ENCODE measurements around the gene TPPP2. TPM values are rescaled to one million over a fixed set of nuclear protein-coding genes. Genes with fewer than 3 reads are reported as not detected.
A peak's percentile ranks its signal among the peaks of the same experiment; 100 is the strongest.
"Not testable (repeated sequence)": the region's sequence is repeated elsewhere in the genome, so short reads cannot be mapped to it uniquely, and the experiment has no call there.

The TPPP2 gene
- not detected for total RNA-seq

DNA sequence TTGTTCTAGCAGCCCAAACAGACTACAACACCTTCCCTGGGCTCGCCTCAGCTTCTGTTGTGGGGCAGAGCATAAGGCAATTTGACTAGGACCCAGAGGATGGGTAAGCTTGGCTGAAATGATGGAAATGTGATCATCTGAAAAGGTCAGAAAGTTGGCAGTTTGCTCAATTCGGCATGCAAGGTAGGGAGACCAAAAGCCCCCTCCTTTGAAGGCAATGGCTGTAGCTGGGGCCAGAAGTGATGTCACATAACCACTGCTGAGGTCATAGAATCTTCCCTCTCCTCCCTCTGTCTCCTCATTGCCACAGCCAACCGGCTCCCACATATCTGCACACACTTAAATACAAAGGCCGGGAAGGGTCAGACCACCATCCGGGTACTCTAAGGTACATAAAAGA lies at the start of gene TPPP2:
TPPP2 (plus strand) TSS at position 301 of the 400 bp plus-strand sequence. CDS start 365 bp downstream, outside the sequence.
- DNase-seq (ENCODE audit: low read depth in 2 of 3, low spot score in 2 of 3), result no peak

DNA sequence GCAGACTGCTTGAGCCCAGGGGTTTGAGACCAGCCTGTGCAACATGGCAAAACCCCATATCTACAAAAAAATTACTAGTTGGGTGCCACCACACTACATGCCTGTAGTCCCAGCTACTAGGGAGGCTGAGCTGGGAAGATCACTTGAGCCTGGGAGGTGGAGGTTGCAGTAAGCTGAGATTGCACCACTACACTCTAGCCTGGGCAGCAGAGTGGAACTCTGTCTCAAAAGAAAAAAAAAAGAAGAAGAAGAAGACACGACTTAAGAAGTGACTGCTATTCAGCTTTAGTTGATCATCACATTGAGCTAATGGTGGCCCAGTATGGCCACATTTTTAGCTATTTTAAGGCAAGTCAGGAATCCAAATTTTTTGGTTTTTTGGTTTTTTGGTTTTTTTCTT lies 49.1 kb upstream of the TPPP2 start:
- no peak for DNase-seq (ENCODE audit: low read depth in 2 of 3, low spot score in 2 of 3)

GRCh38 chr14:20982646-20983369 lies 47.2 kb upstream of the TPPP2 start:
- DNase-seq (ENCODE audit: low read depth in 2 of 3, low spot score in 2 of 3), result no peak

- not testable (repeated sequence) for DNase-seq (ENCODE audit: low read depth in 2 of 3, low spot score in 2 of 3)
These were observed 44.4 kb upstream of the TPPP2 start for GRCh38 chr14:20985650-20986049.

GRCh38 chr14:20986811-20987210 lies 43.2 kb upstream of the TPPP2 start:
- no peak for DNase-seq (ENCODE audit: low read depth in 2 of 3, low spot score in 2 of 3)

DNA sequence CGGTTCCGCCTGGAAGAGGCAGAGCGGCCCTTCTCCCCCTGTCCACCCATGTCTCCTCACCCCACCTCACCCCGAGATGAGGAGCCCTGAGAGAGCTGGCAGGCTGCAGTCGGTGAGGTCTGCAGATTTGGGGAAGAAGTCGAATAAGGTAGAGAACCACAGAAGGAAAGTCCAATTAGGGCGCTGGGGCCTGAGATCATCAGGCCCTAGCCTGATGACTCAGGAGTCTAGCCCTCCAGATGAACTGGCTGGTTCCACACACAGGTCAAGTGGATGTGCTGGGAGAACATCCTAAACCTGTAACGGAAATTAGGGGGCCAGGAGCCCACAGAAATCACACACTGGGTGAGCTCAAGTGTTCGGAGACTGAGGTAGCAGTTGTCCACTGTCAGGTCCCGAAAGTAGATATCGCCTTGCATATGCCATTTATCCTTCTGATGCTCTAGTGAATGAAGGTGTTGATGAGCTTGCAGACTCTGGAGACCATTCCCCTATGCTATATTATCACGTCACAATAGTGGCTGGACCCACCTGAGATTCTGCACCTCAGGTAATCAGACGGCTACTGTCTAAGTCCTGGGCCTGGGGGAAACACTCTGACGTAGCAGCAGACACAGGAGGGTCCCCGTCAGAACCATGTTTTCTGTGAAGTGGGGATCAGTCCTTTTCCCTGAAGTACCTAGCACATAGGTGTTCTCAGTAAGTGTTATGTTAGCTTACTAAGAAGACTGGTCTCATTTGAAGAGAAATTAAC lies 41.1 kb upstream of the TPPP2 start:
- peak in 1 of 3 donors; percentile 21 for DNase-seq (ENCODE audit: low read depth in 2 of 3, low spot score in 2 of 3)

GRCh38 chr14:20989471-20989786 lies 40.6 kb upstream of the TPPP2 start:
- no peak for DNase-seq (ENCODE audit: low read depth in 2 of 3, low spot score in 2 of 3)

- DNase-seq (ENCODE audit: low read depth in 2 of 3, low spot score in 2 of 3), result peak; percentile 62 to 95 (median 92)
These were observed 40.0 kb upstream of the TPPP2 start, which contains the start of gene METTL17 for GRCh38 chr14:20989787-20990600. Gene METTL17, plus strand, starts transcription at chr14:20989980. Its CDS starts 23 bp downstream, at chr14:20990003.

- DNase-seq (ENCODE audit: low read depth in 2 of 3, low spot score in 2 of 3), result no peak
These were observed 33.5 kb upstream of the TPPP2 start for GRCh38 chr14:20996521-20996920.

- DNase-seq (ENCODE audit: low read depth in 2 of 3, low spot score in 2 of 3), result no peak
These were observed 32.9 kb upstream of the TPPP2 start for GRCh38 chr14:20997115-20997514.

- no peak for DNase-seq (ENCODE audit: low read depth in 2 of 3, low spot score in 2 of 3)
These were observed 32.5 kb upstream of the TPPP2 start for GRCh38 chr14:20997564-20997963.

DNA sequence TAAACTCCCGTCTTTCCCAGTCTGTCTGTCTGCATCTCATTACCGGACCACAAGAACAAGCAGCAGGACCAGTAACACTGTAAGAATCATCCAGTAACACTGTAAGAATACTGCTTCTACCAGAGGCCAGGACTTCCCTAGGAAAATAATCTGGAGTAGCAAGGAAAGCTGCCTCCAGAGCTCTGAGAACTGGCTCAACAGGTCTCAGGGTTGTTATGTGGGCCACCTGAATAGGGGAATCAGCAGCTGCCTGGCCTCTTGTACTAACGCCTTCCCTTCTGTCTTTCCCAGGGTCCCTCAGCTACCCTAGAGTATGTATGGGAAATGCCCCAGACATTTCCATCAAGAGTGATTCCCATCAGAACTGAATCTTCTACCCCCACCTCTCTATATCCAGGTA lies 31.9 kb upstream of the TPPP2 start:
- no peak for DNase-seq (ENCODE audit: low read depth in 2 of 3, low spot score in 2 of 3)

DNA sequence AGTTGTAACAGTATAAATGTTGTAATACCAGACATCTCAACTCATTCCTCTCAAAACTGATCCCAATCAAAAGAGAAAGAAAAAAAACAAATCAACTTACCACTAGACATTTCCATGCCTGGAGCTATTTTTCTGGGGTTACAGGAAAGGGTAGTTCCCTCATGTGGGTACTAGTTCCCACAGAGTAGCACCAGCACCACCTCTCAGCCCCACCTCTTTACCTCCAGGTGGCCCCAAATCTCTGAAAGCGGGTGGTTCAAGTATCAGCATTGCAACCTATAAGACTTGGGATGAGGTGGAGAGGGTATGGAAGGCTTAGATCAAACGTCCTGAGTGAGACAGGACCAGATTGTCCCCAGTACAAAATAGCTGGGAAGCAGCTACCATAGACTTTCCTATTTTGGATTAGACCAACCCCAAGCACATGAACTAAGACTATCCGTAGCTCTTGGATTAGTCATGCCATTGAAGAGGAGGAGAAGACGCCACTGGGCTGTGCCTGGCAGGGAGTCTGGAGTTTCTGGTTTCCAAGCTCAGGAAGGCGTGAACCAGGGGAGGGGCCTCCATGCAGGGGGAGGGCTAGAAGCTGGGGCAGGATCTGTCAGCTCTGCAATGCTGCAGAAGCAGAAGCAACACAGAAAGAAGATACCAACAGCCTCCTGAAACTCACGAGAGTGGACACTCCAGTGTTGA lies 31.2 kb upstream of the TPPP2 start, which contains the start of gene SLC39A2:
SLC39A2 (plus strand) TSS at position 620 of the 693 bp plus-strand sequence. CDS start 154 bp downstream, outside the sequence.
- no peak for DNase-seq (ENCODE audit: low read depth in 2 of 3, low spot score in 2 of 3)

DNA sequence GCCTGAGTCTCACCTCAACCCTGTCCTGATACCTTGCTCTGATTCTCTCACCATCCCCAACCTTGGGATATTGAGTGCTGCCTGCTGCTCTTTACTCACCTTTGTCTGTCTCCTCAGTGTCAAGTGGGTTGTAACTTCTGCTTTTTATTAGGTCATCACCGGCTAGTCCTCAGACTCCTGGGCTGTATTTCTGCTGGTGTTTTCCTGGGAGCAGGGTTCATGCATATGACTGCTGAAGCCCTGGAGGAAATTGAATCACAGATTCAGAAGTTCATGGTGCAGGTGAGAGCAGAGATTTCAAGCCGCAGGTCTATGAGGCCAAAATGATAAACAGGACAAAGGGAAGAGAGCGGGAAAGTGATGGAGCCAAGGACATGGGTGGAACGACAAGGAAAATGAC lies 30.4 kb upstream of the TPPP2 start:
- no peak for DNase-seq (ENCODE audit: low read depth in 2 of 3, low spot score in 2 of 3)

- no peak for DNase-seq (ENCODE audit: low read depth in 2 of 3, low spot score in 2 of 3)
These were observed 28.8 kb upstream of the TPPP2 start for GRCh38 chr14:21001218-21001617.

DNA sequence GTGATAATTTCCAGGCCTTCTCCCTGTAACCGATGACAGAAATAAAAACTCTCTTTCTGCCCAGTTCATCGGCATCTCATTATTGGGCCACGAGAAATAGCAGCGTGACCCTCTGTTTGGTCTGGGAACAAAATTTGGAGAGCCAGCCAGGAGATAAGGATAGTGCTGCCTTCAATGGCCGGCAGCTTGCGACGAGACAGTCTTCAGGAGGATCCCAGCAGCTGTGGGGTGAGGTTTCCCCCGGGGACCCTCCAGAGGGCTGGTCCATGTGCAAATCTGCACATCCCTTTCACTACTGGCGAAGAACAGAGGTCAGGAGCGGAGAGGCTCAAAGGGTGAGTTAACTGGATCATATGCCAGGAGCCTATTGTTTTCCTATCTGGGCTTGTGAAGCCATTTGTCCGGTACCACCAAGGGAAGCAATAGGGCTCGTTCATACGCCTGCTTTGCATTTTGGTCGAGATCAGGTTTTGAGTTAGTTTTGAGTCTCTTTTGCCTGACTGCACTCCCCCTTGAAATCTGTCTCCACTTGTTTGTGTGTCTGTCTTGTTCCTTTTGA lies 26.1 kb upstream of the TPPP2 start:
- DNase-seq (ENCODE audit: low read depth in 2 of 3, low spot score in 2 of 3), result no peak

GRCh38 chr14:21009721-21010120 lies 20.3 kb upstream of the TPPP2 start:
- DNase-seq (ENCODE audit: low read depth in 2 of 3, low spot score in 2 of 3), result not testable (repeated sequence)

DNA sequence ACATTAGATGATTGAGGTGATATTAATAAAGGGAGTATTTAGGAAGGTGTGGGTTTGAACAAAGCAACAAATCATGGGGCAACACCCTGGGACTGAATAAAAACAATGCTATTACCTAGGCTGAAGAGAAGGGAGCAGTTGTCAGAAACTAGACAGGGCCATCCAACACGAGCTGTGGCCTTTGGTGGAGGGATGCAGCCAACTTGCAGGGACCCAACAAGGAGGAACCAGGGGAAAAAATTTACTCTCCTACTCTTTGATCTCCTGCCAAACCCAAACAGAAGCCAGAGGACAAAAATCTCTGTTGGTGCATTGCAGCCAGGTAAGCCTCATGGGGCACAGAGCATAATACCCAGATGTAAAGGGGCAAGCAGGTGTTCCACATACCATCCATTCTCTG lies 18.9 kb upstream of the TPPP2 start:
- DNase-seq (ENCODE audit: low read depth in 2 of 3, low spot score in 2 of 3), result no peak

GRCh38 chr14:21014761-21015190 lies 15.2 kb upstream of the TPPP2 start:
- peak; percentile 73 to 90 (median 76) for DNase-seq (ENCODE audit: low read depth in 2 of 3, low spot score in 2 of 3)

DNA sequence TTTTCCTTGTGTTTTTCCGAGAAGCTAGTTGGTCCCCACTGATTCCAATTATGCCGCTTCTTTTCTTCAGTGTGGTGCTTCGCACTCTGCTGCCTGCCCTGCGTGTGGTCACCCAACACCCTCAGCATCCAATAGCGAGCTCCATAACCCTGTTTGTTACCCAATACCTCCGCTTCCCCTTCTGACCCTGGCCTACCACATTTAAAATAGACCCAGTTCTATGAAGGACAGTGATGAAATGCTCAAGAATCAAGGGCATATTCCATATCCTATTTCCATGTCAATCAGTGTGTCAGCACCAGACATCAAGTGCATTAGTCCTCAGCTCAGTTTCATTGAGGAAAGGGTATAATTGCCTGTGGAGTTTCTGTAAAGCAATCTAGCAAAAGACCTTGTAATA lies 14.7 kb upstream of the TPPP2 start:
- DNase-seq (ENCODE audit: low read depth in 2 of 3, low spot score in 2 of 3), result no peak
